Jurkat, Clone E6-1 (cell line): Measurements from ENCODE around the gene USP10.
"Not testable (repeated sequence)": the region's sequence is repeated elsewhere in the genome, so short reads cannot be mapped to it uniquely, and the experiment has no call there.

ENCODE experiments used
- DNase-seq: peaks from one replicate; pipeline ENCODE4 v3.0.0-alpha.2; 2011; ENCODE audit warnings: low read depth, low spot score
- H3K4me3 ChIP-seq: 2 replicates; pipeline ENCODE4 v1.5.1; 2011; ENCODE audit warnings: mild to moderate bottlenecking, low read length, control low read depth, moderate library complexity

Gene USP10

GRCh38 chr16:84739349-84740124, 39.7 kb downstream of the USP10 start:
- H3K4me3 ChIP-seq: no peak overlapping the region
- no peak for DNase-seq

- DNase-seq: no peak
- no peak overlapping the region for H3K4me3 ChIP-seq
Observed at GRCh38 chr16:84740596-84741116, 40.9 kb downstream of the USP10 start.

- DNase-seq: no peak
- H3K4me3 ChIP-seq: no peak overlapping the region
Observed at GRCh38 chr16:84741340-84741830, 41.6 kb downstream of the USP10 start.

- H3K4me3 ChIP-seq: no peak overlapping the region
- no peak for DNase-seq
Observed at GRCh38 chr16:84742641-84743092, 42.9 kb downstream of the USP10 start.

- no peak overlapping the region for H3K4me3 ChIP-seq
- no peak for DNase-seq
Observed at GRCh38 chr16:84746231-84746630, 46.4 kb downstream of the USP10 start.

- H3K4me3 ChIP-seq: no peak overlapping the region
- DNase-seq: no peak
Observed at GRCh38 chr16:84746875-84747274, 47.1 kb downstream of the USP10 start.

GRCh38 chr16:84748247-84748646, 48.4 kb downstream of the USP10 start:
- H3K4me3 ChIP-seq, DNase-seq: not testable (repeated sequence)

GRCh38 chr16:84749072-84749471, 49.3 kb downstream of the USP10 start:
- no peak for DNase-seq
- no peak overlapping the region for H3K4me3 ChIP-seq

- H3K4me3 ChIP-seq: no peak overlapping the region
- no peak for DNase-seq
Observed at GRCh38 chr16:84749815-84750214, 50.0 kb downstream of the USP10 start.

GRCh38 chr16:84750575-84750974, 50.8 kb downstream of the USP10 start:
- no peak overlapping the region for H3K4me3 ChIP-seq
- no peak for DNase-seq

GRCh38 chr16:84751241-84751640, 51.4 kb downstream of the USP10 start:
- no peak for DNase-seq
- H3K4me3 ChIP-seq: no peak overlapping the region

- DNase-seq: no peak
- no peak overlapping the region for H3K4me3 ChIP-seq
Observed at GRCh38 chr16:84751947-84752346, 52.1 kb downstream of the USP10 start.

- no peak overlapping the region for H3K4me3 ChIP-seq
Observed at GRCh38 chr16:84752600-84752999, 52.8 kb downstream of the USP10 start.

GRCh38 chr16:84753412-84754326, 53.9 kb downstream of the USP10 start:
- no peak overlapping the region for H3K4me3 ChIP-seq
- no peak for DNase-seq

More at GRCh38 chr16:84752600-84752999, 52.8 kb downstream of the USP10 start:
- no peak for DNase-seq

- DNase-seq: peak; percentile 82
- no peak overlapping the region for H3K4me3 ChIP-seq
Observed at GRCh38 chr16:84754353-84754856, 54.6 kb downstream of the USP10 start.

- H3K4me3 ChIP-seq: no peak overlapping the region
- no peak for DNase-seq
Observed at GRCh38 chr16:84754956-84755672, 55.3 kb downstream of the USP10 start.

- H3K4me3 ChIP-seq: no peak overlapping the region
- DNase-seq: no peak
Observed at GRCh38 chr16:84756830-84757229, 57.0 kb downstream of the USP10 start.

- no peak overlapping the region for H3K4me3 ChIP-seq
- DNase-seq: no peak
Observed at GRCh38 chr16:84758627-84759026, 58.8 kb downstream of the USP10 start.

GRCh38 chr16:84759061-84759460, 59.3 kb downstream of the USP10 start:
- H3K4me3 ChIP-seq: no peak overlapping the region
- DNase-seq: no peak
